Neuronal stem cell (in vitro differentiated cells): ENCODE results near the gene CNPY2.
"Not testable (repeated sequence)": the region's sequence is repeated elsewhere in the genome, so short reads cannot be mapped to it uniquely, and the experiment has no call there.

ENCODE experiments used
- DNase-seq: peaks from one replicate; pipeline ENCODE4 v3.0.0-alpha.2; 2013; ENCODE audit warnings: low spot score
- H2AFZ ChIP-seq: one replicate; pipeline ENCODE4 v1.6.1; 2013; ENCODE audit warnings: mild to moderate bottlenecking, low read length, inconsistent platforms
- H2AK5ac ChIP-seq: 2 replicates; pipeline ENCODE4 v1.6.1; 2013; ENCODE audit warnings: low read depth, mild to moderate bottlenecking, inconsistent platforms, low read length, moderate library complexity, mixed read lengths
- H2BK120ac ChIP-seq: 2 replicates; pipeline ENCODE4 v1.6.1; 2013; ENCODE audit warnings: low read depth, mild to moderate bottlenecking, inconsistent platforms, low read length, moderate library complexity, mixed read lengths
- H2BK12ac ChIP-seq: one replicate; pipeline ENCODE4 v1.6.1; 2013; ENCODE audit warnings: low read length, inconsistent platforms
- H2BK15ac ChIP-seq: 2 replicates; pipeline ENCODE4 v1.6.1; 2013; ENCODE audit warnings: mild to moderate bottlenecking, low read length, inconsistent platforms, mixed read lengths
- H2BK5ac ChIP-seq: one replicate; pipeline ENCODE4 v1.6.1; 2013; ENCODE audit warnings: inconsistent platforms, mild to moderate bottlenecking, low read length, moderate library complexity
- H3K14ac ChIP-seq: one replicate; pipeline ENCODE4 v1.6.1; 2013; ENCODE audit warnings: low read length, inconsistent platforms
- H3K18ac ChIP-seq: 2 replicates; pipeline ENCODE4 v1.6.1; 2013; ENCODE audit warnings: low read length, inconsistent platforms
- H3K23ac ChIP-seq: 2 replicates; pipeline ENCODE4 v1.6.1; 2013; ENCODE audit warnings: low read depth, mild to moderate bottlenecking, mixed read lengths, low read length, inconsistent platforms; ENCODE audit not compliant: poor library complexity
- H3K27ac ChIP-seq: replicated peaks from 3 replicates; pipeline ENCODE4 v1.5.1; 2013; ENCODE audit warnings: low read length, inconsistent platforms
- H3K27me3 ChIP-seq, 3 experiments: 2 replicates each; pipeline ENCODE4 v1.6.1; 2013; ENCODE audit warnings: low read length in 3 of 3, mild to moderate bottlenecking in 2 of 3, inconsistent platforms in 1 of 3, low read depth in 1 of 3, mixed read lengths in 1 of 3, moderate library complexity in 1 of 3; ENCODE audit not compliant: control insufficient read depth in 3 of 3, insufficient read depth in 3 of 3
- H3K36me3 ChIP-seq, 2 donors: replicated peaks in 1 of 2; 2 replicates each; pipeline ENCODE4 v1.6.1; 2013; ENCODE audit warnings: low read length in 2 of 2; ENCODE audit not compliant: control insufficient read depth in 2 of 2, insufficient read depth in 2 of 2
- H3K4ac ChIP-seq: 2 replicates; pipeline ENCODE4 v1.6.1; 2013; ENCODE audit warnings: inconsistent platforms, mild to moderate bottlenecking, low read length, moderate library complexity
- H3K4me1 ChIP-seq, 2 donors: 1 replicate in 1 of 2; 2 replicates in 1 of 2; pipeline ENCODE4 v1.6.1; 2013; ENCODE audit warnings: low read length in 2 of 2, low read depth in 1 of 2; ENCODE audit not compliant: control insufficient read depth in 2 of 2, insufficient read depth in 1 of 2
- H3K4me2 ChIP-seq: one replicate; pipeline ENCODE4 v1.6.1; 2013; ENCODE audit warnings: mild to moderate bottlenecking, low read length, inconsistent platforms; ENCODE audit not compliant: insufficient read depth, poor library complexity, severe bottlenecking
- H3K4me3 ChIP-seq, 2 donors: 2 replicates each; pipeline ENCODE4 v1.5.1; 2013; ENCODE audit warnings: low read length in 2 of 2, mild to moderate bottlenecking in 2 of 2, inconsistent platforms in 1 of 2, moderate library complexity in 1 of 2
- H3K79me1 ChIP-seq: one replicate; pipeline ENCODE4 v1.6.1; 2013; ENCODE audit warnings: low read depth, mild to moderate bottlenecking, inconsistent platforms, low read length, moderate library complexity
- H3K9ac ChIP-seq: one replicate; pipeline ENCODE4 v1.6.1; 2013; ENCODE audit warnings: mild to moderate bottlenecking, low read depth, low read length, inconsistent platforms; ENCODE audit not compliant: poor library complexity
- H3K9me3 ChIP-seq, 2 donors: replicated peaks in 1 of 2; 2 replicates each; pipeline versions ENCODE3 to v1.6.1; 2013; ENCODE audit warnings: low read length in 2 of 2, mild to moderate bottlenecking in 2 of 2, inconsistent platforms in 1 of 2, low read depth in 1 of 2, mixed read lengths in 1 of 2, moderate library complexity in 1 of 2; ENCODE audit not compliant: control insufficient read depth in 2 of 2, insufficient read depth in 1 of 2
- H4K8ac ChIP-seq: one replicate; pipeline ENCODE4 v1.6.1; 2013; ENCODE audit warnings: low read depth, mild to moderate bottlenecking, inconsistent platforms, low read length, moderate library complexity
- H4K91ac ChIP-seq: one replicate; pipeline ENCODE4 v1.6.1; 2013; ENCODE audit warnings: low read length, low read depth, mild to moderate bottlenecking, inconsistent platforms; ENCODE audit not compliant: poor library complexity
- WGBS, 2 donors: extraction: QIAGEN DNeasy Blood & Tissue Kit; methylation state at CpG; one replicate each; pipeline ENCODE4 v1.1.7; 2013; ENCODE audit warnings: missing lambda C conversion rate in 2 of 2, mixed read lengths in 1 of 2; ENCODE audit not compliant: insufficient read length in 2 of 2, insufficient replicate concordance in 1 of 2; ENCODE audit errors: extremely low coverage in 2 of 2; 5-methylcytosine and 5-hydroxymethylcytosine counted together

CNPY2 gene

DNA sequence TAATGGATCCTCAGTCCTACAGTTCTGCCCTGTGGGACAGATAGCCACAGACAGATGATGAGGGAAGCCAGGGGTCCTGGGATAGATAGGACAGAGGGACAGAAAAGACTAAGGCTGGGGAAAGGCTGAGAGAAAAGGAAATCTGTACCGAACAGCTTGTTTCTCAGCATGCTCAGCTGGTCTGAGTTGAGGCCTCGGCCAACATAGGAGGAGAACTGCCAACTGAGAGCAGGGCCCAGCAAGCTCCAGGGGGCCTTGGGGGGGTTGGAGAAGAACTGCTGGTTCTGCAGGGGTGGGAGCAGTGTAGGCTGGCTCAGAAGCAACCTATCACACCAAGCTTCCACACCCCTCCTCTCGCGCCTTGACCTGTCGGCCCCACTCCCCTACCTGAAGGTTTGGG lies 33.0 kb upstream of the CNPY2 start:
- no peak overlapping the region for H3K4ac ChIP-seq
- no peak overlapping the region for H2BK15ac ChIP-seq
- no CpG with 5 or more reads among the region's 5 CpGs for WGBS, 2 donors
- no peak overlapping the region for H3K18ac ChIP-seq
- H3K27me3 ChIP-seq = no peaks in the 10 kb centered on the region
- H3K23ac ChIP-seq = no peak overlapping the region
- no peaks in the 10 kb centered on the region for H3K4me1 ChIP-seq
- no peak overlapping the region for H2AFZ ChIP-seq
- no peak overlapping the region for H4K8ac ChIP-seq
- H3K4me2 ChIP-seq = no peak overlapping the region
- no peak for DNase-seq
- no peak overlapping the region for H2BK120ac ChIP-seq
- H3K36me3 ChIP-seq = peaks cover 37 to 87% of the 10 kb centered on the region in 2 donors
- H3K9ac ChIP-seq = no peak overlapping the region
- H2BK5ac ChIP-seq = no peak overlapping the region
- no peaks in the 10 kb centered on the region for H3K79me1 ChIP-seq
- no peak overlapping the region for H3K14ac ChIP-seq
- no peak overlapping the region for H2AK5ac ChIP-seq
- no peak overlapping the region for H4K91ac ChIP-seq
- H3K9me3 ChIP-seq = peaks cover 0 to 2% of the 10 kb centered on the region in 2 donors
- H2BK12ac ChIP-seq = no peak overlapping the region
- H3K4me3 ChIP-seq = no peak overlapping the region
- no peak overlapping the region for H3K27ac ChIP-seq

DNA sequence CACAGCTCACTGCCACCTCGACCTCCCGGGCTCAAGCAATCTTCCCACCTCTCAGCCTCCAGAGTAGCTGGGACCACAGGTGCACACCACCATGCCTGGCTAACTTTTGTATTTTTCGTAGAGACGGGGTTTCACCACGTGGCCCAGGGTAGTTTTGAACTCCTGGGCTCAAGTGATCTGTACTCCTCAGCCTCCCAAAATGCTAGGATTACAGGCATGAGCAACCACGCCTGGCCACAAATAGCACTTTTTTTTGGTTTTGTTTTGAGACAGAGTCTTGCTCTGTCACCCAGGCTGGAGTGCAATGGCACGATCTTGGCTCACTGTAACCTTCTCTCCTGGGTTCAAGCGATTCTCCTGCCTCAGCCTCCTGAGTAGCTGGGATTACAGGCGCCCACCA lies 31.5 kb upstream of the CNPY2 start:
- not testable (repeated sequence) for H2AFZ ChIP-seq

DNA sequence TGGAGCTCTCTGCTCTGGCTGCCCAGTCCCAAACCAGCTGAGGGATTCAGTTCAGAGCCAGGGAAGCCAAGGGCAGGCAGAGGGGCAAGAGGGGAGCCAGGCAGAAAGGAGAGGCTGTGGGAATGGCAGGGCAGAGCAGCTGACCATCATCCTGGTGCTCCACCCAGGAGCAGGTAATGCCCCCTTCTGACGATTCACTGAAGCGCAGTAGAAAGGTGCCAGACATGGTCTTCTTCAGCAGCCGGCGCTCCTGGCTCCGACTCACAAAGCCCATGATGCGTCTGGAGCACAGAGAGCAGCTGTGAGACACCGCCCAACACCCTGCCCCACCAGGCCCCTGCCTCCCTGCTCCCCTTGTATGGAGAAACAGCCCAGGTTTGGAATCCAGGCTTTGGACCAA lies 30.9 kb upstream of the CNPY2 start:
- Histone ChIP-seq H3K4ac (no peak overlapping the region), H3K9ac (no peak overlapping the region), H3K14ac (no peak overlapping the region), H3K36me3 (peaks cover 42 to 83% of the 10 kb centered on the region in 2 donors), H3K23ac (no peak overlapping the region), H2BK120ac (no peak overlapping the region), H4K8ac (no peak overlapping the region), H2AK5ac (no peak overlapping the region), H3K27me3 (no peaks in the 10 kb centered on the region), H3K4me1 (no peaks in the 10 kb centered on the region), H3K9me3 (peaks cover 0 to 2% of the 10 kb centered on the region in 2 donors), H3K18ac (no peak overlapping the region), H3K27ac (no peak overlapping the region), H3K4me3 (no peak overlapping the region), H2BK15ac (no peak overlapping the region), H2BK5ac (no peak overlapping the region), H3K79me1 (no peaks in the 10 kb centered on the region), H4K91ac (no peak overlapping the region), H3K4me2 (no peak overlapping the region), H2AFZ (no peak overlapping the region), H2BK12ac (no peak overlapping the region)
- WGBS, 2 donors = no CpG with 5 or more reads among the region's 7 CpGs
- DNase-seq = no peak

More for the DNA sequence above, 31.5 kb upstream of the CNPY2 start:
- not testable (repeated sequence) for H3K4ac ChIP-seq, H2BK12ac ChIP-seq, H3K79me1 ChIP-seq, H3K9ac ChIP-seq, H2BK120ac ChIP-seq, H3K9me3 ChIP-seq, DNase-seq, H3K27me3 ChIP-seq, H2BK15ac ChIP-seq, H3K18ac ChIP-seq, H3K27ac ChIP-seq, H2AK5ac ChIP-seq, H3K4me1 ChIP-seq, H3K4me3 ChIP-seq, H4K8ac ChIP-seq, H2BK5ac ChIP-seq, H3K14ac ChIP-seq, H3K23ac ChIP-seq, H3K4me2 ChIP-seq, H4K91ac ChIP-seq
- no CpG with 5 or more reads among the region's 9 CpGs for WGBS, 2 donors
- H3K36me3 ChIP-seq = peaks cover 42 to 88% of the 10 kb centered on the region in 2 donors

DNA sequence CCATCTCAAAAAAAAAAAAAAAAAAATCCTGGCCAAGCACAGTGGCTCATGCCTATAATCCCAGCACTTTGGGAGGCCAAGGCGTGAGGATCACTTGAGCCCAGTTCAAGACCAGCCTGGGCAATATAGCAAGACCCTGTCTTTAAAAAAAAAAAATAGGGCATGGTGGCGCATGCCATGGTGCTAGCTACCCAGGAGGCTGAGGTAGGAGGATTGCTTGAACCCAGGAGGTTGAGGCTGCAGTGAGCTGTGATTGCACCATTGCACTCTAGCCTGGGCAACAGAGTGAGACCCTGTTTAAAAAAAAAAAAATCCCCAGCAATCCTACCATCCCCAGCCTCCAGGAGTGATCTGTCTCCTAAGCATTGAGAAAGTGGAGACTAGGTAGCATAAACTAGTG lies 26.5 kb upstream of the CNPY2 start:
- H3K4me1 ChIP-seq, H3K9me3 ChIP-seq, H2BK5ac ChIP-seq, H2AK5ac ChIP-seq, H2AFZ ChIP-seq, H3K27me3 ChIP-seq, H3K18ac ChIP-seq, H3K4ac ChIP-seq, H3K27ac ChIP-seq, H2BK120ac ChIP-seq, H2BK12ac ChIP-seq, H3K79me1 ChIP-seq, H2BK15ac ChIP-seq, H4K8ac ChIP-seq, DNase-seq, H3K4me2 ChIP-seq, H3K9ac ChIP-seq, H3K14ac ChIP-seq, H3K4me3 ChIP-seq, H4K91ac ChIP-seq, H3K23ac ChIP-seq: not testable (repeated sequence)
- peaks cover 13 to 51% of the 10 kb centered on the region in 2 donors for H3K36me3 ChIP-seq
- no CpG with 5 or more reads among the region's 2 CpGs for WGBS, 2 donors
